Measurements from ENCODE around the gene TUBD1.

Gene TUBD1

DNA sequence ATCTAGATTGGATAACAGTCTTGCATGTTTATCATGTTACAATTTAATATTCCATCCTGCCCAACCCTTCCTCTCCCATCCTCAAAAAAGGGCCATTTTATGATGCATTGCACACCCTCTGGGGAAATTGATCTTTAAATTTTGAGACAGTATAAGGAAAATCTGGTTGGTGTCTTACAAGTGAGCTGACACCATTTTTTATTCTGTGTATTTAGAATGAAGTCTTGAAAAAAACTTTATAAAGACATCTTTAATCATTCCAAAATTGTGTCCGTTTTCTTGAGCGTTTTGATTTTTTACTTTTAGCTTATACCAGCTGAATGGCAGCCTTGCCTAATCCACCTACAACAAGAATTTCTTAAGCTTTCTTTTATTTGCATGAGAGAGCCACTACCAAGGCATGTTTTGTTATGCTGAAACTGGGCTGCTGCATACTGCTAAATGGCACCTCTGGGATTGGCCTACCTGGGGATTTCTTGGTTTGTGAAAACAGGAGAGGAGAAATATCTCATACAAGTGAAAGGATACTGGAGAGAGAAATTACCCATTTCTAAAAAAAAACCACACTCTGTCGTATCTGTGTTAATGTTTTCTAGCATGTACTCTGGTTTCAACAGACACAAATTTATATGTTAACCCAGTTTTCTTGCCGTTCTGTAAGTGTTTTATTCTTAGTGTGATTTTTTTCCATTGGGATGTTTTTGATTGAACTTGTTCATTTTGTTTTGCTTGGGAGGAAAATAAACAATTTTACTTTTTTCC, 52.2 kb downstream of the TUBD1 start:
- peak overlapping the region; percentile 74 for H3K4me3 ChIP-seq
- peak overlapping the region; percentile 91 to 95 for H3K27ac ChIP-seq
- DNase-seq (ENCODE audit: low spot score), result no peak
- TF ChIP-seq, protein P1, sequence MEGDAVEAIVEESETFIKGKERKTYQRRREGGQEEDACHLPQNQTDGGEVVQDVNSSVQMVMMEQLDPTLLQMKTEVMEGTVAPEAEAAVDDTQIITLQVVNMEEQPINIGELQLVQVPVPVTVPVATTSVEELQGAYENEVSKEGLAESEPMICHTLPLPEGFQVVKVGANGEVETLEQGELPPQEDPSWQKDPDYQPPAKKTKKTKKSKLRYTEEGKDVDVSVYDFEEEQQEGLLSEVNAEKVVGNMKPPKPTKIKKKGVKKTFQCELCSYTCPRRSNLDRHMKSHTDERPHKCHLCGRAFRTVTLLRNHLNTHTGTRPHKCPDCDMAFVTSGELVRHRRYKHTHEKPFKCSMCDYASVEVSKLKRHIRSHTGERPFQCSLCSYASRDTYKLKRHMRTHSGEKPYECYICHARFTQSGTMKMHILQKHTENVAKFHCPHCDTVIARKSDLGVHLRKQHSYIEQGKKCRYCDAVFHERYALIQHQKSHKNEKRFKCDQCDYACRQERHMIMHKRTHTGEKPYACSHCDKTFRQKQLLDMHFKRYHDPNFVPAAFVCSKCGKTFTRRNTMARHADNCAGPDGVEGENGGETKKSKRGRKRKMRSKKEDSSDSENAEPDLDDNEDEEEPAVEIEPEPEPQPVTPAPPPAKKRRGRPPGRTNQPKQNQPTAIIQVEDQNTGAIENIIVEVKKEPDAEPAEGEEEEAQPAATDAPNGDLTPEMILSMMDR (IDR thresholded peaks at IDR 0.05), result no peak

DNA sequence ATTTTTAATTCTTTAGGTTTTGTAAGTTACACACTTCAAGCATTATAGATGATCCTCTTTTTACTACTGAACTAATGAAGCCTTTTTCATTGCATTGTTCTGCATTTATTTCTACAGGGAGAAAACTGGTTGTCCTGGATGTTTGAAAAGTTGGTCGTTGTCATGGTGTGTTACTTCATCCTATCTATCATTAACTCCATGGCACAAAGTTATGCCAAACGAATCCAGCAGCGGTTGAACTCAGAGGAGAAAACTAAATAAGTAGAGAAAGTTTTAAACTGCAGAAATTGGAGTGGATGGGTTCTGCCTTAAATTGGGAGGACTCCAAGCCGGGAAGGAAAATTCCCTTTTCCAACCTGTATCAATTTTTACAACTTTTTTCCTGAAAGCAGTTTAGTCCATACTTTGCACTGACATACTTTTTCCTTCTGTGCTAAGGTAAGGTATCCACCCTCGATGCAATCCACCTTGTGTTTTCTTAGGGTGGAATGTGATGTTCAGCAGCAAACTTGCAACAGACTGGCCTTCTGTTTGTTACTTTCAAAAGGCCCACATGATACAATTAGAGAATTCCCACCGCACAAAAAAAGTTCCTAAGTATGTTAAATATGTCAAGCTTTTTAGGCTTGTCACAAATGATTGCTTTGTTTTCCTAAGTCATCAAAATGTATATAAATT, 53.0 kb downstream of the TUBD1 start:
- TF ChIP-seq, protein P1 (IDR thresholded peaks at IDR 0.05), result no peak
- Histone ChIP-seq H3K27ac (peak overlapping the region; percentile 91 to 95), H3K4me3 (peak overlapping the region; percentile 74)
- DNase-seq (ENCODE audit: low spot score), result no peak

DNA sequence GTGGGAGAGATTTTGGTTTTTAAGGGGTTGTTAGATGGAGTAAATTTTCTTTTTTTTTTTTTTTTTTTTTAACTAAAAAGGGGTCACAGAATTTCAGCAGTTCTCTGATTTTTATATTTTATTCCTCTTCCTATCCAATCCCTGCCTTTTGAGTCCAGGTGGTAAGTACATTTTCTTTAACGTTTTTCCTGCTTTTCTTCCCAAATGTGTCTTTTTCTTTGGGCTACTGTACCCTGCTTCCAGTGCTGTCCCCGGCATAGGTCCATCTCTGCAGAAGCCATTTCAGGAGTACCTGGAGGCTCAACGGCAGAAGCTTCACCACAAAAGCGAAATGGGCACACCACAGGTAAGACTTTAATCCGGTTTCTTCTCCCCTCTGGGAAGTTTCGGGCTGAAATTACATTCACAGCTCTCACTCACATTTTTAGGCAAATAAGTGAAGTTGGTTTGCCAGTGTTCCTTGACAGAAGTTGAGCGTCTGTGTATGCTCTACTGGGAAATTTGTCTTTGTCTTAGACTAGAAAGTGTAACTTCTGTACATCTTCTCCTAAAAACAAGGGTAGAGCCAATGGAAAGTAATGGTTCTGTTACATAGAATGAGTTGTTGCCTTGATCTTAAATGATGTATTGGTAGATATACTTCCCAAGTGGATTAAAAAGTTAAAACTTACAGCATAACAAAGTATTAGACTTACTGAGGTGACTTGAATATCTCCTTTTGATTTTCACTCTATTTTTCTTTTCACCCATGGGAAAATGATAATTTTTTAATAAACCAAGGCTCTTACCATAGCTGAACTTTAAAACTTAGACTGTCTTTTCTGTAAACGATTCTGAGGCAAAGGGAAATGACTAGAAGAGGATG, 54.5 kb downstream of the TUBD1 start:
- TF ChIP-seq, protein P1 (IDR thresholded peaks at IDR 0.05), result no peak
- H3K4me3 ChIP-seq, result peak overlapping the region; percentile 74
- peak overlapping the region; percentile 91 to 95 for H3K27ac ChIP-seq
- DNase-seq (ENCODE audit: low spot score), result no peak

DNA sequence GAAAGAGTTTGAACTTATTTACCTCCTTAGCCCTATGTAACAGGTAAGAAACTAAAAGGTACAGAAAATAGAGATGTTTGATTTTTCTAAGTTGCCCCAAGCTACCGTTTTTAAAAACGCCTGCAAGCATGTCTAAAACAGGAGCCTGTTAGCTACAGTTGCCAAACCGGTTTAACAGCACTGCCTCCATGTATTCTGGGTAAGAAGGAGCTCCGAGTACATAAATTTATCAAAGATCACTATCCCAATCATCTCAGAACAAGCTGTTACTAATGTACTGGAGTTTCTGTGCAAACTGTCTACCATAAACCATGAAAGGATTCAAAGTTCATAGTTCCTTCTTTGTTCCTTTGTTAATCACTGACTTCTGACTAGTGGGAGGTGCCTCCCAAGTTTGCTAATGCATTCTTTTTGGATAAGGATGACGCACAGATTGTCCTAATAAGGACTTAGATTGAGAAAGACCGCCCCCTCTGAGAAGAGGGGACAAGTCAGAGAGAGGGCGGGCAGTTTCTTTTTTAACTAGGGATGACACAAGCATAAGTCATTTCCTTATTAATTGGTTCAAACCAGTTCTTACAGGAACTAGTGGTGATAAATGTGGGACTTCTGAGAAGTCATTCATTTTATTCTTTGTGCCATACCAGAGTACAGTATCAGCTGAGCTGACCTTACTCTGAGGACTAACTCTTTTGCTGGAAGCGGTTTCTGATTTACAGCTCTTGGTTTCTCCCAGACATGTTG, 55.3 kb downstream of the TUBD1 start:
- TF ChIP-seq, protein P1 (IDR thresholded peaks at IDR 0.05), result no peak
- Histone ChIP-seq H3K27ac (peak overlapping the region; percentile 91 to 95), H3K4me3 (peak overlapping the region; percentile 74)
- peak; percentile 83 for DNase-seq (ENCODE audit: low spot score)

DNA sequence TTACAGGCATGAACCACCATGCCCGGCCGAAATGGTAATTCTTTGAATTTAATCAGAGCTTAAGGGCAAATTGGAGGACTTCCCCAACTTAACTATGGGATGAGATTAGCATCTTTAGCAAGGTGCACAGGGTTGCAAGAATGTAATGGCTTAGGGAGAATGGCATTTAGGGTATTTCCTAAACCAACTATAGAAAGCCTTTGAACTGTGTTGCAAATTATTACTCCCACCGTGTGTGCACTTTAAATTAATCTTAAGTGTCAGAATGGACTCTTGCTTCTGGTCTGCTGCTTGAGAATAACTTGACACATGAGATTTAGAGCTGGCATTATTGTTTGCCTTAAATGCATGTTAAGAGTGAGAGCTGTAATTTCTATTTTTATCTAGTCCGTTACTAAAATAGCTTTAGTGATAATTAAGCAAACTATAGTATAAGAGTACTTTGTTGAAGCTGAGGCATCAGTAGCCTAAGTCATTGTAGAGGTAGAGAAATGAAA, 59.8 kb downstream of the TUBD1 start:
- TF ChIP-seq, protein P1 (IDR thresholded peaks at IDR 0.05), result no peak
- DNase-seq (ENCODE audit: low spot score), result no peak
- Histone ChIP-seq H3K27ac (no peak overlapping the region), H3K4me3 (no peak overlapping the region)

DNA sequence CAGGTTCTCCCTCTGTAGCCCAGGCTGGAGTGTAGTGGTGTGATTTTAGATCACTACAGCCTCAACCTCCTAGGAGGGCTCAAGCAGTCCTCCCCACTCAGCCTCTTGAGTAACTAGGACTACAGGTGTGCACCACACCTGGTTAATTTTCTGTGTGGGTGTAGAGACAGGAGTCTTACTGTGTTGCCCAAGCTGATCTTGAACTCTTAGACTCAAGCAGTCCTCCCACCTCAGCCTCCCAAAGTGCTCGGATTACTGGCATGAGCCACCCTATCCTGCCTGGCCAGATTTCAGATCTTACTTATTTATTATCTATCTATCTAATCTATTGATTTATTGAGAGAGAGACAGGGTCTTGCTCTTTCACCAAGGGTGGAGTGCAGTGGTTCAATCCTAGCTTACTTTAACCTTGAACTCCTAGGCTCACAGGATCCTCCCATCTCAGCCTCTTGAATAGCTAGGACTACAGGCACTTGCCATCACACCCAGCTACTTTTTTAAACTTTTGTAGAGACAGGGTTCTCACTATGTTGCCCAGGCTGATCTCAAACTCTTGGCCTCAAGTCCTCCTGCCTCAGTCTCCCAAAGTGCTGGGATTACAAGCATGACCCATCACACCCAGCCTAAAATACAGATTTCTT, 61.8 kb downstream of the TUBD1 start:
- H3K27ac ChIP-seq, result peak overlapping the region; percentile 18 to 86
- no peak for DNase-seq (ENCODE audit: low spot score)
- TF ChIP-seq, protein P1 (IDR thresholded peaks at IDR 0.05), result no peak
- H3K4me3 ChIP-seq, result no peak overlapping the region
